ENCODE data around the gene SIAH3.

SIAH3 gene

DNA sequence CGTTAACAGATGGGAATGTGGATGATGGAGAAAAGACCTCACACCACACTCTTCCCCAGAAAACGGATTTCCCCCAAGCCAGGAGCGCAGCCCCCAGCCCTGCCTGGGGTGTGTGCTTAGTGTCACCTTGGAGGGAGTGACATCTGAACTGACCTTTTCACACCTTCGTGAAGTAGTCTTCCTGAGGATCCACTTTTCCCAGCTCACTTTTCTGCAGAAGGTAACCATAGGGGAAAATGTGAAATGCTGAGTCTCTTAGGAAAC, 26.2 kb downstream of the SIAH3 start:
- DNase-seq (ENCODE audit: extremely low read depth in 1 of 2, low read depth in 1 of 2): no peak

DNA sequence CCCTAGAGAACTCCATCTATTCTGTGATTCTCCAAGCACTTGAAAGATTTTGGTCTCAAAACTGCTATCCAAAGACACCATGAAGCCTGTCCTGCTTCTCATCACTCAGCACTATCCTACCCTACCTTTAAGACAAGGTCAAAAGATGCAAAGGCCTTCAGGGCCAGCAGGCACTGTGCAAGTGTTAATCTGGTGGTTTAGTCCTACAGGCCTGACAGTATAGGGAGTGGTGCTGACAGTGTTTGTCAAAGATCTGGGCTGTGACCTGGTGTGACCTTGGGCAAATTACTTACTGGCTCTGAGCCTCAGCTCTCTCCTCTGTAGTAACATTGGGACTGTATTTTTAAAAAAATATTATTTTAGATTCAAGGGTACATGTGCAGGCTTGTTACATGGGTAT, 28.0 kb downstream of the SIAH3 start:
- no peak for DNase-seq (ENCODE audit: extremely low read depth in 1 of 2, low read depth in 1 of 2)

DNA sequence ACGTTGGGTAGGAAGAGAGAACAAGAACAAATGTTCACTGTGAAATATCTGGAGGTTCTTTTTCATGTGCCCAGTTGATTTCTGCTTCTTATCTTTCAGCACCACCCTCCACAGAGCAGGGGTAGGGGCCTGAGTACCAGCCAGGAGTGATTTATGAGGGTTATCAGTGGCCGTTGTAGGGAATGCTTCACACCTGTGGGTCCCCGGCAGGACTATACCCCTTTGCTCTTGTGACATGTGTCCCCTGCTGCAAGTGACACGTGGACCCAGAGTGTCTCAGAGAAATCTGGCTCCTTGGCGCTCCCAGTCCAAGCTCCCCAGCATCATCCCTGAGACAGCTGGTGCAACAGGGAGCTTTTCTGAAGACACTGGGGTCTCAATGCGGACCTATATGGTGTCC, 29.7 kb downstream of the SIAH3 start:
- no peak for DNase-seq (ENCODE audit: extremely low read depth in 1 of 2, low read depth in 1 of 2)

DNA sequence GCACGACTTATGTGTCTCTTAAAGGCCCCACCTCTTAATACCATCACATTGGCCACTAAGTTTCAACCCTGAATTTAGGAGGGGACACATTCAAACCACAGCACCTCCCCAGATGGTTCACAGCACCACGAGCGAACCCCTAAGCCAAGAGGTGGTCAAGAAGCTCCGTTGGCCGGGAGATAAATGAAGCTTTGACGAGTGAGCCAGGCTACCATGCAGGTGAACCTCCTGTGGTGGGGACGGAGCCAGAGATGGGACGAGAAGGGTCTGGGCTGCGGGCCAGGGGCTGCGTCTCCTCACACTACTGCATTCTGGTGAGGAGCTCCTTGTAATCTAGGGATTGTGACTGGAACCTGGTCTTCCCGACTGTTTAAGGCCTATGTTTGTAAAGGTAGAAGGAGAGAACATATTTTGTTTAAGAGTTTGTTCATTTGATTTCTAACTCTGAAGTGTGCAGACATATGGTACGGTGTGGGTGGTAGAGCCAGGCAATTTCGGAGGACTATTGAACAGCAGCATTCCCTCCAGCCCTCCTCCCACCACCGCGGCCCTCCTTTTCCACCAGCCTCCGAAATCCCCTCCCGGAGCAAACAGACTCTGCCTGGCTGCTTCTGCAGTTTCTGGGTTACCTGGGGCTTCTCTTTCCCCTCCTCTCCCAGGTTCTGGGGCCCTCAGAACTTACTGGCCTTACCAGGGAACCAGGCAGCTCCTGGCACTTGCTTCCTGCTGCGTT, 31.3 kb downstream of the SIAH3 start:
- DNase-seq (ENCODE audit: extremely low read depth in 1 of 2, low read depth in 1 of 2): no peak

DNA sequence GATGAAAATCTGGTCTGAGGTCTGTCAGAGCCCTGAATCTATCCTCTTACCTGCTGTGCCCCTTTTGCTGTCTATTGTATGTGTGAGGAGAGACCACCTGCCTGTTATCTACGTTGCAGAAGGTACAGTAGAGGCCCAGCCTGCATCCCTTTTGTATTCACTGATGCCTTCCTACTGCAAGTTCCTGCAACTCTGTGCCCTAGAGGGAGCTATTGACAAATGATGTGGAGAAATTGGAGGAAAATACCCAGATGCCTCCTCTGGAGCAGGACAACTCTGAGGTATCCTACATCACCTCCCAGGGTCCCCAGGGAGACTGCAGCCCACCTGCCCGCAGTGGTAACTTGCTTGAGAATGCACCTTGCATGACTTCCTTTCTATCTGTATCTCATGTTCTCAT, 33.7 kb downstream of the SIAH3 start:
- no peak for DNase-seq (ENCODE audit: extremely low read depth in 1 of 2, low read depth in 1 of 2)

DNA sequence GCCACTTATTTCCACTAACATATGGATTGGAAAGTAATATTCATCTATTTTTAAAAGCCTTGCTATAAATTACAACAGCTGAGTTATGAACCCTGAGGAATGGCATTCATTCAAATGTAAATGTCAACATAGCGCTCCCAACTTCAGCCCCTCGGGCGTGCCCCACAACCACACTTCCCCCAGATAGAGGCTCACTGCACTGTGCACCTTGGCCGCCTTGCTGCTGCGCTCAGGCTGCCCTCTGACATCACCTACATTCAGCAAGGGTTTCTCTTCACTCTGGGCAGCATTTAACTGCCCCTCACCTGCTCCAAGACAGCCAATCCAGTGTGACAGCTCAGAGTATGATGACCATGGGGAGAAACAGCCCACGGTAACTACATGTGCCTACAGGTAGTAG, 35.1 kb downstream of the SIAH3 start:
- DNase-seq (ENCODE audit: extremely low read depth in 1 of 2, low read depth in 1 of 2): no peak

DNA sequence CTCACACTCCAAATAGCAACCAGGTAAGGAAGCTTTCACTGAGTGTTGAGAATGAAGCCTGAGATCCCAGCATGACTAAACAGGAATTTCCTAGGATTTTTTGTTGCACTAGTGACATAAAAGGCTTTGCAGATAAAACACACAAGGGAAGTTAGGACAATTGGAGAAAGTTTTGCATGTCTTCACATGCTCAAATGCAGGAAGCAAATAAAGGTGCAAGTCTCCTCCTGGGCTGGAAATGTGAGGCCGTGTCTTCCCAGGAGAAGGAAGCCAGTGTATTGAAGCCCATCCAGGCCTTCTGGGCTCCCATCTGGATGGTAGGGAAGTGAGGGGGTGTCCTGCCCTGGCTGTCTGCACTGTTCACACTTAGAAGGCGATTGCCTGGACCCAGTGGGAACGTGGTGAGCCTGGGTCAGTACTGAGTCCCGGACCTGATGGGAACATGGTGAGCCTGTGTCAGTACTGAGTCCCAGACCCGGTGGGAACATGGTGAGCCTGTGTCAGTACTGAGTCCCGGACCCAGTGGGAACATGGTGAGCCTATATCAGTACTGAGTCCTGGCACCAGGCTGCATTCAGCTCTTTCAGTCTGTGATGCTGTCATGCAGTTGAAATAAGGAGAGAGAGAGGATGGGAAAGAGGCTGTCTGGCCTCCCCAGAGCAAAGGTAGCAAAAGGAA, 38.7 kb downstream of the SIAH3 start:
- DNase-seq (ENCODE audit: extremely low read depth in 1 of 2, low read depth in 1 of 2): no peak

DNA sequence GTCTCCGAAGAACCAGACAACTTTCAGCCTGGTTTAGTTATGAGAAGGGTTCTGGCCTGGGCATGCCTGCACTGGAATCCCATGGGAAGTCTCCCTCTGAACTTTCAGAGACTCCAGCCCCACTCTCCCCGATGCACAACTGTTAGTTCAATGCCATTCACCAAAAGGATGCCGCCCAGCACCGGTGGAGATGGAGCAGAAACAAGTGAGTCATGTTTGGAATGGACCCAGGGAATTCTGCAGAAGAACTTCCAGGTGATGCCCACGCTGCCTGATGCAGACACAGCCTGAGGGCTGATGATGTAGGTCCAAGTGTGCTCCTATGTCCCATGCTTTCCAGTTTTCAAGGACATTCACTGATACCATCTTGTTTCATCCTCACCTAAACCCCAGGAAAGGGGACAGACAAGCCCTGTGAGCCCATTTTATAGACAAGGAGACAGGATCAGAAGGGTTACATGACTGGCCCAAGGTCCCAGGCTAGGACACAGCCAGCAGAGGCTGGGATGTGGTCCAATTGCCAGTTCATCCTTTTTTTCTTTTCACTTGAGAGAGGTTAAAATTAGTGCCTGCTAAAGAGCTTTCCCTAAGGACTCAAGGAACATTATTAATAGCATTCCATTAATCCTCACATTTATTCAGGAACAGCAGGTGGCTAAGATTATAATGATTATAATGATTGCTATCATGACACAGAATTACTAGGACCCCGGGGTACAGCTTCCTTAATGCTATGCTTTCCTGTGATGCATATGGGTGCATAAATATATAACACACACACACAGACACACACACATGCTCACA, 39.5 kb downstream of the SIAH3 start:
- DNase-seq (ENCODE audit: extremely low read depth in 1 of 2, low read depth in 1 of 2): no peak

DNA sequence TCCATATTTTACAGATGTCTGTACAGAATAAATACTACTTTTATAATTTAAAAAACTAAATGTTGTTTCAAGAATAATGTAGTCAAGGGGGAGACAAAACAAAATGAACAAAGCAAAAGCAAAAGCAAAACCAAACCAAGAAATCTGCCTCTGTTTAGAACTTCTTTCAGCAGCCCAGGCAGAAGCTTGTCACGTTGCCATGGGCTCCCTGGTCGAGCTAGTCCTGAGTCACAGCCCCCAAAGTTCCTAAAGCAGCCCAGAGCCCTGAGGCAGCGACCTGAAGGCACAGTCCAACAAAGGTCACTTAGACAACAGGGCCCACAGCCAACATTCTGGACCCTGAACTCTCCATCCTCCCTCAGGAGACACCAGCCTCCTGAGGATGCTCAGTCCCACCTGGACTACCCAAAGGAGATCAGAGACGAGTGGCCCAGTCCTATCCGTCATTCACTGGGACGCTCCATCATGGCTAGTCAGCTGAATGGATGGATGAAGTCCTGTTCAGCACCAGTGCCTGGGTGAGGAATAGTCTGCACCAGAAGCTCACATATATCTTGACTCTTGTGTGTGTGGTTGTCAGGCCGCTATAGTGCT, 41.7 kb downstream of the SIAH3 start:
- DNase-seq (ENCODE audit: extremely low read depth in 1 of 2, low read depth in 1 of 2): no peak

DNA sequence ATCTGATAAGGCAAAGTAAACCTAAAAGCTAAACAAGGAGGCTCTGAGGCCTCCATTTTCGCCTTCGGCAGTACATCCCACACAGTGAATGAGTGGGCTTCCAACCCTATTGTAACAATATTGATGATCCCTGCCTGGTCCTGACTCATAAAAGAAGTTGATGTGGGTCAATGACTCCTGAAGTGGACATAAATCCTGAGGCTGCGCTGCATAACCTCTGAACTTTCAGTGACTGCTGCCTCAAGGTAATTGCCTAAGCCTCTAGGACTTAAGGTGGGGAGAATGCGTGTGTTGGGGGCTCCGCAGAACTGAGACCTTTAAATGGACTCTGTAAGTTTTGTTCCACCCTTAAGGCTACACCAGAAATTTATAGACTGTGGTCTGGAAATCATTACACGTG, 42.6 kb downstream of the SIAH3 start:
- no peak for DNase-seq (ENCODE audit: extremely low read depth in 1 of 2, low read depth in 1 of 2)

DNA sequence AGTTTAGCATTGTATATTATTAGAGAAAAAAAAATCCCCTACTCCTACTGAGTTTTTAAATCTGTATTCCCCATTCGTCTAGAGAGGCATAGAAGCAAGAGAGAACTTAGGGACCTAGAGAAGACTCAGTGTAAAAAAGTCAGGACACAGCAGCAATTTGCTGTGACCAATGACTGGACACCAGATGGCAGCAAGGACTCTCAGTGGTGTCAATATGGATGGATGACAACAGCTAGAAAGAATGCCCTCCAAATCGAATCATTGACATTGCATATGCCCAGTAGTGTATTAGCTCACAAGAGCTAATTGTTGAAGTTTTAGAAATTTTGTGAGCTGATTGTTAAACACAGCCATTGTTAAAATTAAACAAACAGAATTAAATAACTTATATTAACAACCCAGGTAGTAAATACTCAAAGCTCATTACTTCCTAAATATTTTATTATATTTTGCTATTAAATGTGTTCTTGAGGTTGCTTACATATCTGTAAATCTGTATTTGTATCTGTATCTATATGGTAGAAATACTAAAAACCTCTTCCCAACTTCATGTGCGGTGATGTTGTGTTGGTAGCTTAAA, 43.9 kb downstream of the SIAH3 start:
- DNase-seq (ENCODE audit: extremely low read depth in 1 of 2, low read depth in 1 of 2): no peak

DNA sequence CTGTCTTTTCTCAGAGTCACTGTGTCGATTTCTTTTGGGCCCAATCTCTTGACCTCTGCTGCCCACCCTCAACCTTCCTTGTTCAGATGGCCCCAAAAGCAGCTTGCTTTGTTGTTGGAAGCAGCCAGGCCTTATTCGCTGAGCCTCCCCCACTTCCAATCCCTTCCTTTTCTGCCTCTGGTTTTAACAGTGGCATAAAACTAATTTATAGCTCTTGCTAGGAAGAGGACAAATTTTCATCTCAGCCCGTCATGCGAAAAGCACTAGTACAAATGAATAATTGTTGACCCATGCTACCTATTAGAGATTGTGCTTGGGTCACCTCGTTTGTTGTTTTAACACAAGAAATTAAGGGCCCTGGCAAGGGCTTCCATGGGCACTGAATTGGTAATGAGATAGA, 51.1 kb downstream of the SIAH3 start:
- no peak for DNase-seq (ENCODE audit: extremely low read depth in 1 of 2, low read depth in 1 of 2)

DNA sequence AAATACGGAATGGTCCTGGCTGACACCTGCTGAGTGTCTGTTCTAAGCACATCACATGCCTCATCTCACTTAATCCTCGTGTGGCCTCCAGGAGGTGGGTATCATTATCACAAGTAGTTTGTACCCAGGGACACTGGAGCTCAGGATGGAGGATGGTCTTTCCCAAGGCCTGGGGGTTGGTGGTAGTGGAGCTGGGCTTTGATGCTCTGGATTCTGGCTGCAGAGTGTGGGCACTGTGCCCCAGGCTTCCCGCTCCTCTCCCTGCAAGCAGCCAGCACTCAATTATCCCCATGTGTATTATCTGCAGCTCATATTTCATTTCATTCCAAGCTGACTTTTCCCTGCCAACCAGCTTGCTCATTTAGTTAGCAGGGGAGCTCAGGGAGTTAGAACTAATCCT, 52.1 kb downstream of the SIAH3 start:
- DNase-seq (ENCODE audit: extremely low read depth in 1 of 2, low read depth in 1 of 2): no peak

DNA sequence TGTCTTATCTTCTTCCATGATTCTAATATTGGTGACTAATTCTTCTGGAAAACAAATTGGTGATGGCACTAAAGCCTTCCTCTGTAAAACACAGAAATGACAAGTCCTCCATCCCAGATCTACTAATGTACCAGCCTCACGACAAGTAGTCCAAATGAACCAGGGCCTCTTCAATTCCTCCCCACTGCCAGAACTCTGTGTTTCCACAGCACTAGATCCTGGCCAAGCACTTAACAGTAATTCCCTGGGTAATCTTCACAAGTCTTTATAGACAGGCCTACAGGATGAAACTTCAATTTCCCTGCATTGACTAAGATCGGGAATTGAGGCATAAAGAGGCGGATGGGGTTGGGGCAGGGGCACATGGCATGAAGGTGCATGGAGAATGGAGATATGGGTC, 52.7 kb downstream of the SIAH3 start:
- DNase-seq (ENCODE audit: extremely low read depth in 1 of 2, low read depth in 1 of 2): no peak

DNA sequence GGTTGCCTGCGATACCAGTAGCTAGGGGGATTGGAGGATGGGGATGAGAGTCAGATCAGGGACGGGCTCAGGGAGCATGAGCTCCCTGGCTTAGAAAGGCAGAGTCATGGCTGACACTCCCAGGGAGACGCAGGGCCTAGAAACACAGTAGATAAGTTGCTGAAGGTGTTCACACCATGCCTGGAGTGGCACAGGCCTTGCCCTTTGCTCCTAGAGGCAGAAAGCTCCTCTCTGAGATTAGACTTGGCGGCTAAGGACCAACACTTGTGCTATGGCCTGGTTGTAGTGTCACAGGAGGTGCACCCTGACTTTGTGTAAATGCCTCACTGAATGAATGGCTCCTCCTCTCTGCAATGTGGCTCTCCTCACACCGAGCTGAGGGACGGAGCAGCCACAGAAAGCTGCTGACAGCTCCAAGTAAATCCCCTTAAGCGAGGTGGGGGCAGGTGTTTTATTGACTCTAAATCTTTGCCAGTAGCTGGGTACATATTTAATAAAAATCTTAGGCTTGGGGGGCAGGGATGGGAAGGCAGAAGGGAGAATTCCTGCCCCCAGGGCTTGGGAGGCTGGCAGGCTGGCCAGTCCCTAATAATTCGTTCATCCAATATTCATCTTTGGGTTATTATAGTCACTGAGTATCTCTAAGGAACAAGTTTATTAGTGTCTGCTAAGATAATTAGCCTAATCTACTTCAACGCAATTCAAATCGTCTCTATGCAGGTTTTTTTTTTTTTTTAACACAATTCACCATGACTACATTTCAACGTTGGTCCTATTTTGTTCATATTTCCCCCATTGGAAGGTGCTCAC, 54.9 kb downstream of the SIAH3 start:
- DNase-seq (ENCODE audit: extremely low read depth in 1 of 2, low read depth in 1 of 2): no peak

DNA sequence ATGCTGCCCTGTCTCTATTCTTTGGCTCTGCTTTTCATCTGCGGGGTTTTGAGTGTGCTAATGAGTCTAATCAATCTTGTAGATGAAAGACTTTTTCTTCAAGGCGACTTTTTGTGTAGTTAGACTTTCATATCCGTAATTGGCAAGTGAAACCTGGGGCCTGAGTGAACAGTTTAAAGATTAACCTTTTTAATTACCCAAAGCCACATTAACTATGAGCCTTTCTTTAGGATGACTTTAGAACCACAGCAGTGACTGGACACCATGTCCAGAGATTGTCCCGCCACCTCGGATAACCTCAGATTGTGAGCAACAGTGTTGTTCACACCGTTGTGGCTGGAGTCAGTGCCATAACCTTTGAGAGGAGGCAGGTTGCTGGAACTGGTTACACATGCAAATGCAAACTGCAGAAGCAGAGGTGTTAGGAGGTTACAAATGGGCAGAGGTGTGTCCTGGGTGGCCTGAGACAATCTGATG, 58.7 kb downstream of the SIAH3 start:
- DNase-seq (ENCODE audit: extremely low read depth in 1 of 2, low read depth in 1 of 2): no peak

DNA sequence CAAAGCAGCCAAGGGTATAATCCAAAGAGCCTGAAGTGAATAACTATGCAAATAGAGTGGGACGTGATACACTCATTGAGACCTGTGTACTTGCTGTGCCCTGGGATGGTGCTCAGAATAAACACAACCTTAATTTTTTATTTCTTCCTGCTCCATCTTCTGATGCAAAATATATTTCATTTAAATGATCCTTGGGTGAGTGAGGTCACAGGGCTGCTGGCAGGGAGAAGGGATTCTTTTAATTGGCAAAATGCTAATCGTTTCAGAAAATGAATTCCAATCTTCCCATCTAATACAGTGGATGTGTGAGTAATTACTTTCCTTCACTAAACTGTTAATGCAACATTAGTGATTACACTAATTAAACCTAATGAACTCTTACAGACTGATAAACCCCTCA, 63.5 kb downstream of the SIAH3 start:
- no peak for DNase-seq (ENCODE audit: extremely low read depth in 1 of 2, low read depth in 1 of 2)

DNA sequence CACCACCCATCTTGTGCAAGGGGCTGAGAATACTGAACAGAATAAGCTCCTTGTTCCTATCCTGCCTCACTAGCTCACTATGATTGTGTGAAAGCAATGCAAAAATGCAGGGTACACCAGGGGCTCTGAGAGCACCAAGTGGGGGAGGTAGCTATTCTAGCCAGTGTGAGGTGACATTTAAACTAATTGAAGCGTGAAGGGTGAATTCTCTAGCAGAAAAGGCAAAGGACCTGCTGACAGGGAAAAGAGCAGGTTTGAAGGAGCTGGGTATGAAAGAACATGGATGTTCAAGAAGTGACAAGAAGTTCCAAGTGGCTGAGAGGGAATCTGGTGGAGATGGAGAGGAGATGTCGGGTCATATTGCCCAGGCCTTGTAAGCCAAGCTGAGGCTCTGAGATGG, 64.2 kb downstream of the SIAH3 start:
- no peak for DNase-seq (ENCODE audit: extremely low read depth in 1 of 2, low read depth in 1 of 2)

DNA sequence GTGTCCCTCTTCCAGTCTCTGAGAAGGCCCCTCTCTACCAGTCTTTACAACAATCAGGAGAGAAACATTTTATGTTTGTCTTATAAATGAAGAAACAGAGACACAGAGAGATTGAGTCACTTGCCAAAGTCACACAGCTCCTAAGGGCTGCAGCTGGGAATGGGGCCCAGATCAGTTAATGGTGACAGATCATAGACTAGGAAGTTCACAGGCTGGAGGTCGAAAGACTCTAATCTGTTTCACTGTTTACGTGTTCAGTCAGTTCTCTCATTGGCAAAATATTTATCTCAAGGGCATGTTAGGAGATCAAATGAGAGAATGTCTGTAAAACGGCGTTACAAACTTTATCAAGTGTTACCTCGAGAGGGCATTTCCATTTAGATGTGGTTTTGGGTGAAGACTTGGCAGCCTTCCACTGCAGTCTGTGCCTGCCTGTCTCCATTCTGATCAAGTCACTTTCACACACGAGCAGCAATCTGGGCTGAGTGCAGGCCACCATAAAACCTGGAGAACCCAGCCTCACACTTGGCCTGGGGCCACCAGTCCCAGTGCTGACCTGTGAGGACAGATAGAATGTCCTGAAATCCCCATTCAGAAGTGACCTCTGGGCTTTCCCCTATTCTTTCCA, 65.1 kb downstream of the SIAH3 start:
- DNase-seq (ENCODE audit: extremely low read depth in 1 of 2, low read depth in 1 of 2): no peak
